ENCODE data around the gene TRRAP.

TRRAP gene

DNA sequence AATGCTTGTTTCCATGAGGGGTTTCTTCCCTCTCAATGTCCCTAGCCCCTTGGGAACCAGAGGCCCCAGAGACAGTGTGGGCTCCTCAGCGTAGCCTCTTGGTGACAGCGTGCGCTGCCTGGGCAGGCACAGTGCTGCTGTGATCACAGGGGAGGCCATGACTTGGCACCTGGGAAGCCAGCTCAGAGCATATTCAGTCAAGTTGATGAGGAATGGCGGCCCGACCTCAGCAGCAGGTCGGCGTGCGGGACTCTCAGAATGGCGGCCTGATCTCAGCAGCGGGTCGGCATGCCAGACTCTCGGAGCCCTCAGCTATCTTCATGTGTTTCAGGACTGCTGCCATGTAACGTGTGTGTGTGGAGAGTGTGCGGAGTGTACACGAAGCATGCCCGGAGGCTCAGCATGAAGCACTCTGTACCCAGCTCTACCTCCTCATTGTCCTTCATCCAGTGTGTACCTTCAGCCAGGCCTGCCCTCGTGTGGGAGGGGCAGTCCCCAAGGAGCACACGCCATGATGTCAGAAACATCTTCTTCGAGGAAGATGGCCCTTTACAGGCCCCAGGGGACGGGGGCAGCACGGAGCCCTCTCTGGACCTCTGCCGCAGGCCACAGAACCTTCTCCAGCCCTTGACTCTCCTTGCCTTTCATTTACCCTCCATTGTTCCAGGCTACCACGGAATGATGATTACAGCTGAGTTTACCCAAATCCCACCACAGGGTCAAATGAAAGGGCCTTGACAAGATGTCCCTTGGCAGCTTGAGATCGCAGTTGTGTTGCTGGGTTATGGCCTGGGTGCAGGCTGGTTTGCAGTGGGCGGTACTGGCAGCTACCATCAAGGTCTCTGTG, 135.2 kb downstream of the TRRAP start:
- no peak overlapping the region for H3K4me3 ChIP-seq (ENCODE audit: severe bottlenecking)
- no peaks in the 10 kb centered on the region for H3K9me3 ChIP-seq (ENCODE audit: severe bottlenecking)
- no peaks in the 10 kb centered on the region for H3K27me3 ChIP-seq (ENCODE audit: insufficient read depth, poor library complexity, severe bottlenecking)
- TF ChIP-seq CTCF (IDR thresholded peaks at IDR 0.05; ENCODE audit: poor library complexity, severe bottlenecking) = no peak
- no peak overlapping the region for H3K27ac ChIP-seq (ENCODE audit: poor library complexity, severe bottlenecking)
- peaks cover 62% of the 10 kb centered on the region for H3K36me3 ChIP-seq (ENCODE audit: low read depth)
- no peak for DNase-seq (ENCODE audit: low spot score)
- no peak for ATAC-seq (ENCODE audit: low read depth)
- H3K4me1 ChIP-seq (ENCODE audit: insufficient read depth, poor library complexity, severe bottlenecking) = no peaks in the 10 kb centered on the region

- Histone ChIP-seq H3K27ac (ENCODE audit: poor library complexity, severe bottlenecking) (no peak overlapping the region), H3K27me3 (ENCODE audit: insufficient read depth, poor library complexity, severe bottlenecking) (no peaks in the 10 kb centered on the region), H3K36me3 (ENCODE audit: low read depth) (peaks cover 62% of the 10 kb centered on the region), H3K4me3 (ENCODE audit: severe bottlenecking) (no peak overlapping the region), H3K4me1 (ENCODE audit: insufficient read depth, poor library complexity, severe bottlenecking) (no peaks in the 10 kb centered on the region), H3K9me3 (ENCODE audit: severe bottlenecking) (no peaks in the 10 kb centered on the region)
- DNase-seq (ENCODE audit: low spot score) (no peak), ATAC-seq (ENCODE audit: low read depth) (peak; percentile 26; the same call in 1 of the 3 replicates)
- no peak for TF ChIP-seq CTCF (IDR thresholded peaks at IDR 0.05; ENCODE audit: poor library complexity, severe bottlenecking)
Measured at GRCh38 chr7:99014113-99014985, 136.0 kb downstream of the TRRAP start.

DNA sequence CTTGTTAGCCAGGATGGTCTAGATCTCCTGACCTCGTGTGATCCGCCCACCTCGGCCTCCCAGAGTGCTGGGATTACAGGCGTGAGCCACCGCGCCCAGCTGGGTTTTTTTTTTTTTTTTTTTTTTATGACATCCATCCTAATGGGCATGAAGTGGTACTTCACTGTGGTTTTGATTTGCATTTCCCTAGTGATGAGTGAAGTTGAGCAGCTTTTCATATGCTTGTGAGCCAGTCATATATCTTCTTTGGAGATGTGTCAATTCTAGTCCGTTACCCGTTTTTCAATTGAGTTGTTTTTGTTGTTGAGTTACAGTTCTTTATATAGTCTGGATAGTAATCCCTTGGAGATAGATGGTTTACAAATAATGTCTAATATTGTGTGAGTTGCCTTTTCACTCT, 137.9 kb downstream of the TRRAP start:
- no peaks in the 10 kb centered on the region for H3K9me3 ChIP-seq (ENCODE audit: severe bottlenecking)
- ATAC-seq (ENCODE audit: low read depth) (no peak), DNase-seq (ENCODE audit: low spot score) (no peak)
- no peaks in the 10 kb centered on the region for H3K27me3 ChIP-seq (ENCODE audit: insufficient read depth, poor library complexity, severe bottlenecking)
- no peak for TF ChIP-seq CTCF (IDR thresholded peaks at IDR 0.05; ENCODE audit: poor library complexity, severe bottlenecking)
- no peak overlapping the region for H3K4me3 ChIP-seq (ENCODE audit: severe bottlenecking)
- H3K4me1 ChIP-seq (ENCODE audit: insufficient read depth, poor library complexity, severe bottlenecking) = no peaks in the 10 kb centered on the region
- H3K27ac ChIP-seq (ENCODE audit: poor library complexity, severe bottlenecking) = no peak overlapping the region
- H3K36me3 ChIP-seq (ENCODE audit: low read depth) = peaks cover 56% of the 10 kb centered on the region

GRCh38 chr7:99019523-99020412, 141.4 kb downstream of the TRRAP start:
- Histone ChIP-seq H3K4me3 (ENCODE audit: severe bottlenecking) (no peak overlapping the region), H3K27ac (ENCODE audit: poor library complexity, severe bottlenecking) (no peak overlapping the region), H3K36me3 (ENCODE audit: low read depth) (peaks cover 29% of the 10 kb centered on the region), H3K9me3 (ENCODE audit: severe bottlenecking) (no peaks in the 10 kb centered on the region), H3K27me3 (ENCODE audit: insufficient read depth, poor library complexity, severe bottlenecking) (no peaks in the 10 kb centered on the region), H3K4me1 (ENCODE audit: insufficient read depth, poor library complexity, severe bottlenecking) (no peaks in the 10 kb centered on the region)
- ATAC-seq (ENCODE audit: low read depth) = no peak; the same call in 2 of the 3 replicates
- DNase-seq (ENCODE audit: low spot score) = no peak
- TF ChIP-seq CTCF (IDR thresholded peaks at IDR 0.05; ENCODE audit: poor library complexity, severe bottlenecking) = no peak

All from RWPE2 (cell line).